LNCAP (cell line): ENCODE results near the gene TMX4.

Source experiments
- CTCF ChIP-seq: fragments of 450-650 bp; IDR thresholded peaks from 2 replicates; pipeline ENCODE4 v1.5.1; 2017; ENCODE audit warnings: mild to moderate bottlenecking

The TMX4 gene

DNA sequence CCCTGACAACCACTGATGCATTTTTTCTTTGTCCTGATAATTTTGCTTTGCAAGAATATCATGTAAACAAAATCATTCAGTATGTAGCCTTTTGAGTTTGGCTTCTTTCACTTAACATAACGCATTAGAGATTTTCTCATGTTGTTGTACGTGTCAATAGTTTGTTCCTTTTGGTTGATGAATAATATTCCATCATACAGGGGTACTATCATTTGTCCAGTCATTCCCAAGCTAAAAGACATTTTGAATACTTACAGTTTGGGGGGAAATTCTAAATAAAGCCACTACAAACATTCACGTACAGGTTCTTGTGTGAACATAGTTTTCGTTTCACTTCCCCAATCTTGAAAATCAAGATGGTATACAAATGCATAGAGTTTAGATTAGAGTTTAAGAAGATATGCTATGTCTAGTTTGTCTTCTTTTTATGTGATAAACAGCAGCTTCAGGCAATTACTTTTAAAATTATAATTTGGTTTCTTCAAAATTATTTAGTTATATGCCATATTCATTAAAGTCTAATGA lies 84.5 kb downstream of the TMX4 start:
- no peak for TF ChIP-seq CTCF

GRCh38 chr20:7933346-7933745 lies 86.2 kb downstream of the TMX4 start:
- TF ChIP-seq CTCF = no peak

DNA sequence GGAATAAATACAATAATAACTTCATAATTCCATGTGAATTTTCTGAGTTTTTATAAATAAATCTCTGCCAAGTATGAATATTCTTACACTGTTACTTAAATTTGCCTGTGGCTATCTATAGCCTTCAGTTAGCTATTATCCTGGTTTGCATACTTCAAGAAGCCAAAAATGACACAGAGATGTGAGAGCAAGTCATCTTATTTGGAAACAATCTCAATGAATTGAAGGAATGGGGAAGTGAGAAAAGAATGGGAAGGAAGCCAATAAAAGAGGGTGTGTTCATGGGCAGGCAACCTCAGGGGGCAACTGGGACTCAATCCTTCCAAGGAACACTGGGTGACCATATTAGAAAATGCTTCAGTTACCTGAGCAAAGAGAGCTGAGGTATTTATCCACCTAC lies 89.2 kb downstream of the TMX4 start:
- TF ChIP-seq CTCF = no peak
